ENCODE measurements around the gene ITGA11.

Gene ITGA11

GRCh38 chr15:68385671-68386586 is 46.0 kb downstream of the ITGA11 start:
- no peak for DNase-seq (ENCODE audit: extremely low read depth, low read depth)
- H3K4me3 ChIP-seq (replicated peaks; ENCODE audit: low read depth, low read length), result no peak overlapping the region
- no peak for TF ChIP-seq CTCF (IDR thresholded peaks at IDR 0.05; ENCODE audit: low read depth, low read length, missing control alignments)

- DNase-seq (ENCODE audit: extremely low read depth, low read depth), result no peak
- TF ChIP-seq CTCF (IDR thresholded peaks at IDR 0.05; ENCODE audit: low read depth, low read length, missing control alignments), result no peak
- H3K4me3 ChIP-seq (replicated peaks; ENCODE audit: low read depth, low read length), result no peak overlapping the region
Measured at GRCh38 chr15:68385240-68385561, 46.8 kb downstream of the ITGA11 start.

GRCh38 chr15:68384451-68385239 is 47.3 kb downstream of the ITGA11 start:
- H3K4me3 ChIP-seq (replicated peaks; ENCODE audit: low read depth, low read length), result no peak overlapping the region
- TF ChIP-seq CTCF (IDR thresholded peaks at IDR 0.05; ENCODE audit: low read depth, low read length, missing control alignments), result no peak
- peak; percentile 82 for DNase-seq (ENCODE audit: extremely low read depth, low read depth)

GRCh38 chr15:68383161-68384074 is 48.5 kb downstream of the ITGA11 start:
- peak; percentile 73 for TF ChIP-seq CTCF (IDR thresholded peaks at IDR 0.05; ENCODE audit: low read depth, low read length, missing control alignments)
- DNase-seq (ENCODE audit: extremely low read depth, low read depth), result peak; percentile 49
- no peak overlapping the region for H3K4me3 ChIP-seq (replicated peaks; ENCODE audit: low read depth, low read length)

GRCh38 chr15:68382286-68383007 is 49.5 kb downstream of the ITGA11 start:
- no peak for DNase-seq (ENCODE audit: extremely low read depth, low read depth)
- TF ChIP-seq CTCF (IDR thresholded peaks at IDR 0.05; ENCODE audit: low read depth, low read length, missing control alignments), result no peak
- H3K4me3 ChIP-seq (replicated peaks; ENCODE audit: low read depth, low read length), result no peak overlapping the region

- TF ChIP-seq CTCF (IDR thresholded peaks at IDR 0.05; ENCODE audit: low read depth, low read length, missing control alignments), result no peak
- no peak for DNase-seq (ENCODE audit: extremely low read depth, low read depth)
- H3K4me3 ChIP-seq (replicated peaks; ENCODE audit: low read depth, low read length), result no peak overlapping the region
Measured at GRCh38 chr15:68380456-68380855, 51.5 kb downstream of the ITGA11 start.

All from HFF-Myc (cell line).